K562 (cell line): ENCODE results near the gene ACSS2. TPM values are rescaled to one million over a fixed set of nuclear protein-coding genes. Genes with fewer than 3 reads are reported as not detected.
A peak's percentile ranks its signal among the peaks of the same experiment; 100 is the strongest.
"Not testable (repeated sequence)": the region's sequence is repeated elsewhere in the genome, so short reads cannot be mapped to it uniquely, and the experiment has no call there.

Source experiments
- ATAC-seq: fragments of 200-7000 bp; cut with Tn5 transposase; 3 replicates; pipeline ENCODE4 v1.9.1; 2020; ENCODE audit warnings: moderate library complexity
- BruUV-seq: library from RNA; stranded (reverse); fragments of 400-500 nt; replicated peaks from 2 replicates; lab custom pipeline; 2021; lab: Mats Ljungman, UMichigan
- CTCF ChIA-PET: fragments of 300-600 bp; formaldehyde crosslinking; extraction: SDS; loops from one replicate; lab custom pipeline; 2021; ENCODE audit warnings: low intra/inter-chr PET ratio; lab: Yijun Ruan, JAX
- POLR2A ChIA-PET: fragments of 300-600, 350-650 bp; sonication (Branson Sonifier 250); formaldehyde crosslinking; extraction: SDS; loops from one replicate; lab custom pipeline; 2021; ENCODE audit warnings: antibody characterized with exemption, inconsistent platforms; lab: Yijun Ruan, JAX
- DNase-seq, 4 experiments: peaks; one replicate each; pipeline versions ENCODE4 v3.0.0 to v3.0.0-alpha.2; 2011 to 2018; ENCODE audit warnings: low spot score in 3 of 4, mixed read lengths in 3 of 4; ENCODE audit errors: extremely low read depth in 1 of 4
- FAIRE-seq: peaks from 2 replicates; lab custom pipeline; 2011; peaks lifted over from hg19 to GRCh38; lab: Jason Lieb, UNC
- H2AFZ ChIP-seq: 2 replicates; pipeline ENCODE4 v1.6.0; 2011; ENCODE audit warnings: low read depth, low read length, control low read depth, inconsistent platforms
- H3K27ac ChIP-seq: fragments of 200-600 bp; 3 replicates; pipeline ENCODE4 v1.8.0; 2011; ENCODE audit warnings: low read depth, mild to moderate bottlenecking, control low read depth, inconsistent platforms, low read length, moderate library complexity, mixed read lengths; ENCODE audit errors: extremely low read depth
- H3K27me3 ChIP-seq, 2 experiments: fragments of 300-600 bp in 1 of 2; 2 replicates in 1 of 2; 3 replicates in 1 of 2; pipeline versions ENCODE4 v1.6.0 to v1.8.0; 2011; ENCODE audit warnings: inconsistent platforms in 2 of 2, low read length in 2 of 2, mild to moderate bottlenecking in 1 of 2, mixed read lengths in 1 of 2, moderate library complexity in 1 of 2; ENCODE audit not compliant: control insufficient read depth in 2 of 2, insufficient read depth in 2 of 2
- H3K36me3 ChIP-seq: fragments of 300-600 bp; 3 replicates; pipeline ENCODE4 v1.8.0; 2011; ENCODE audit warnings: mild to moderate bottlenecking, low read length, inconsistent platforms; ENCODE audit not compliant: control insufficient read depth, insufficient read depth
- H3K4me1 ChIP-seq, 2 experiments: fragments of 200-600 bp in 1 of 2; replicated peaks in 1 of 2; 2 replicates in 1 of 2; 3 replicates in 1 of 2; pipeline versions ENCODE4 v1.5.1 to v1.8.0; 2011; ENCODE audit warnings: inconsistent platforms in 2 of 2, low read length in 2 of 2, mild to moderate bottlenecking in 1 of 2, mixed read lengths in 1 of 2, moderate library complexity in 1 of 2; ENCODE audit not compliant: control insufficient read depth in 2 of 2, insufficient read depth in 2 of 2
- H3K4me2 ChIP-seq: 2 replicates; pipeline ENCODE4 v1.6.1; 2011; ENCODE audit warnings: low read length, control low read depth, inconsistent platforms, mixed read lengths; ENCODE audit not compliant: insufficient read depth
- H3K4me3 ChIP-seq: fragments of 200-600 bp; sonication (generic), shearing (Covaris generic); 2 replicates; pipeline ENCODE4 v1.5.1; 2016; ENCODE audit warnings: control low read depth, inconsistent platforms
- H3K79me2 ChIP-seq: fragments of 200-600 bp; 3 replicates; pipeline ENCODE4 v1.8.0; 2011; ENCODE audit warnings: low read length, inconsistent platforms; ENCODE audit not compliant: control insufficient read depth, insufficient read depth
- H3K9ac ChIP-seq, 2 experiments: 2 replicates each; pipeline versions ENCODE4 v1.6.0 to v1.6.1; 2011; ENCODE audit warnings: low read depth in 2 of 2, low read length in 2 of 2, control low read depth in 1 of 2, inconsistent platforms in 1 of 2, mild to moderate bottlenecking in 1 of 2, mixed read lengths in 1 of 2; ENCODE audit not compliant: insufficient read depth in 1 of 2
- H3K9me1 ChIP-seq: one replicate; pipeline ENCODE4 v1.6.0; 2011; ENCODE audit warnings: inconsistent platforms, mild to moderate bottlenecking, low read length, moderate library complexity; ENCODE audit not compliant: control insufficient read depth, insufficient read depth
- H3K9me3 ChIP-seq: replicated peaks from 2 replicates; pipeline ENCODE4 v1.5.1; 2011; ENCODE audit warnings: low read depth, low read length, inconsistent platforms; ENCODE audit not compliant: control insufficient read depth, insufficient read depth
- H4K20me1 ChIP-seq: replicated peaks from 2 replicates; pipeline ENCODE4 v1.6.1; 2011; ENCODE audit warnings: low read length, inconsistent platforms, mixed read lengths; ENCODE audit not compliant: control insufficient read depth, insufficient read depth
- ILK ChIP-seq: fragments of 450-650 bp; IDR thresholded peaks from 2 replicates; pipeline ENCODE4 v1.6.1; 2016; ENCODE audit warnings: missing genetic modification characterization, low read depth, mild to moderate bottlenecking, missing compliant biosample characterization, moderate library complexity, borderline replicate concordance
- NFYB ChIP-seq: IDR thresholded peaks from 2 replicates; pipeline ENCODE4 v1.6.1; 2011; ENCODE audit warnings: mild to moderate bottlenecking, moderate library complexity; ENCODE audit not compliant: insufficient read length; ENCODE audit errors: extremely low read depth
- ZNF609 ChIP-seq: sonication (generic); formaldehyde crosslinking; IDR thresholded peaks from 2 replicates; pipeline ENCODE4 v1.8.1; 2023; ENCODE audit warnings: missing genetic modification reagents, mild to moderate bottlenecking, borderline replicate concordance
- WGBS: fragments of 100-300 bp; shearing (Covaris generic); methylation state at CpG from one replicate; pipeline ENCODE4 v1.1.6; 2016; ENCODE audit warnings: low coverage, mixed read lengths; ENCODE audit not compliant: insufficient coverage; ENCODE audit errors: missing lambda C conversion rate; 5-methylcytosine and 5-hydroxymethylcytosine counted together
- in situ Hi-C: fragments of 300-500 bp; cut with MboI; formaldehyde crosslinking; loops from 4 replicates; pipeline ENCODE4 v1.15.0; 2018; ENCODE audit warnings: inconsistent platforms, mixed read lengths
- intact Hi-C: fragments of 100-400 bp; cut with micrococcal nuclease; formaldehyde crosslinking; loops from 2 replicates; pipeline ENCODE4 v1.14.2; 2022
- polyA plus RNA-seq, 8 experiments: library from polyadenylated mRNA; depleted of rRNA in 4 of 8; stranded (reverse) in 5 of 8; unstranded in 3 of 8; fragments of >200 nt; fragmentation: Nextera tagmentation in 2 of 8; fragmentation: Illumina TruSeq in 1 of 8; extraction: Ambion mirVana in 2 of 8; extraction: Trizol in 1 of 8; gene quantifications; 2 replicates each; pipeline versions ENCODE4 v1.2.1 to v1.2.3, GENCODE V29; 2011 to 2014; ENCODE audit warnings: inconsistent platforms in 1 of 8, missing spikeins in 1 of 8
- total RNA-seq, 7 experiments: library from RNA; depleted of rRNA in 6 of 7; stranded (reverse); fragments of >200 nt in 6 of 7; fragmentation: Illumina TruSeq in 2 of 7; extraction: Trizol in 2 of 7; gene quantifications; 2 replicates each; pipeline versions ENCODE4 v1.2.1 to v1.2.3, GENCODE V29; 2011 to 2021; ENCODE audit warnings: low replicate concordance in 1 of 7

The ACSS2 gene
- total and polyA plus RNA-seq, 9 of the 15 experiments (the other 6 are each of a cell fraction or from before 2014, with no cell fraction given), result 21.9 to 246 (median 66.2) TPM

GRCh38 chr20:34896086-34896621, 19.7 kb downstream of the ACSS2 start (continued):
- TF ChIP-seq ZNF609, result no peak
- no peak for TF ChIP-seq ILK (tag)

- H3K4me1 ChIP-seq, H3K9ac ChIP-seq, H3K27me3 ChIP-seq, H3K4me2 ChIP-seq, intact Hi-C loops, H3K9me3 ChIP-seq, H4K20me1 ChIP-seq, H3K4me3 ChIP-seq, H2AFZ ChIP-seq, FAIRE-seq, in situ Hi-C loops, BruUV-seq, H3K9me1 ChIP-seq, ATAC-seq, DNase-seq, H3K27ac ChIP-seq, CTCF ChIA-PET: not testable (repeated sequence)
- TF ChIP-seq NFYB, result peak; percentile 18
- peaks cover 38% of the 10 kb centered on the region for H3K36me3 ChIP-seq
- WGBS, result no CpG with 5 or more reads among the region's 3 CpGs
- POLR2A ChIA-PET, result interaction anchor here (1.3 kb wide), 1 partner anchor 10 kb away, joined by 6 read pairs; no protein-coding TSS in a partner anchor
- H3K79me2 ChIP-seq, result peaks cover 18% of the 10 kb centered on the region; the same call in 2 of the 3 replicates
Measured at GRCh38 chr20:34898129-34898528, 21.7 kb downstream of the ACSS2 start.

- in situ Hi-C loops, ATAC-seq: not testable (repeated sequence)
Measured at GRCh38 chr20:34898731-34899130, 22.3 kb downstream of the ACSS2 start.

More at GRCh38 chr20:34898731-34899130, 22.3 kb downstream of the ACSS2 start:
- H2AFZ ChIP-seq, H3K27me3 ChIP-seq, H3K9me1 ChIP-seq, FAIRE-seq, H3K4me3 ChIP-seq, H3K9ac ChIP-seq, CTCF ChIA-PET, BruUV-seq, intact Hi-C loops, H3K9me3 ChIP-seq, DNase-seq, H4K20me1 ChIP-seq, H3K4me2 ChIP-seq, H3K27ac ChIP-seq: not testable (repeated sequence)
- H3K4me1 ChIP-seq, result peaks cover 10 to 11% of the 10 kb centered on the region in 2 experiments; a peak in 3 of 5 replicates
- POLR2A ChIA-PET, result interaction anchor here (1.3 kb wide), 1 partner anchor 10 kb away, joined by 6 read pairs; no protein-coding TSS in a partner anchor
- WGBS, result 90% methylated on average over 7 of the region's 26 CpGs
- H3K79me2 ChIP-seq, result peaks cover 14% of the 10 kb centered on the region; the same call in 2 of the 3 replicates
- peaks cover 35% of the 10 kb centered on the region for H3K36me3 ChIP-seq
